GM21367 (cell line): Measurements from ENCODE around the gene EXOC4.

Source experiments
- ATAC-seq: cut with Tn5 transposase; IDR thresholded peaks from one replicate; pipeline ENCODE4 v1.9.1; 2021; ENCODE audit not compliant: unreplicated experiment

EXOC4 gene

DNA sequence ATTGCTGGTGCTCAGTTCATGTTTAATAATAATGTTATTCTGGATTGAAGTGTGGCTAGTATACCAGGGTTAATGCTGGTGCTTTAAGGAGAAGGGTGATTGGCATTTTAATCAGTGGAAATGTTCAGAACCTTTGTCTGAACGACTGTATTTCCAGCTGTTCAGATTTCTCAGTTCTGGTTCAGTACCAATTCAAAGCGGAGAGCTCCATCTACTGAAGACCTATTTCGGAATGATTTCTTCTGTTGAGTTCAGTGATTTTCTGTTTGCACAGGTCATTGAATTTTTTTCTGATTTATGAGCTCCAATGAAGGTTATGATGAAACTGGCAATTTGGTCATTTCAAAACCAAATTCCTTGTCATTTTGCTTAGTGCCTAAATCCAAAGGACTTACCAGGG lies 160.1 kb downstream of the EXOC4 start:
- no peak for ATAC-seq

DNA sequence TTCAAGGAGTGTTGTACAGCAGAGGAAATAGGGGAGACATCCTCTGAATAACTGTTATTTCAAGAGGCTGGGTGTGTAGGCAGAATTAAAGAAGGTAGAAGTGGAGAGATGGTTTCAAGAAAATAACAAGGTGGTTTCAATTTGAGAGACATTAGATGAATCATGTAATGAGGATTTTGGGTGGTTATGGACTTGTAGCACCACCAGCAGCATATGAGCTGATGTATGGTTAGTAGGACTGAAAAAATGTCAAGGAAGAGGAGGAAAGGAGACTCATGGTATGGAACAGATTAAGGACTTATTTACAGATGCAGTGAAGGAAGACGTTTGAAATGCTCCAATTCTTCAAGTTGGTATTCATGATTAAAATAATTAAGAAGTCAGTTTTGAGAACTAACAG lies 166.2 kb downstream of the EXOC4 start:
- no peak for ATAC-seq

- ATAC-seq: no peak
Measured at GRCh38 chr7:133423618-133424017, 170.7 kb downstream of the EXOC4 start.

DNA sequence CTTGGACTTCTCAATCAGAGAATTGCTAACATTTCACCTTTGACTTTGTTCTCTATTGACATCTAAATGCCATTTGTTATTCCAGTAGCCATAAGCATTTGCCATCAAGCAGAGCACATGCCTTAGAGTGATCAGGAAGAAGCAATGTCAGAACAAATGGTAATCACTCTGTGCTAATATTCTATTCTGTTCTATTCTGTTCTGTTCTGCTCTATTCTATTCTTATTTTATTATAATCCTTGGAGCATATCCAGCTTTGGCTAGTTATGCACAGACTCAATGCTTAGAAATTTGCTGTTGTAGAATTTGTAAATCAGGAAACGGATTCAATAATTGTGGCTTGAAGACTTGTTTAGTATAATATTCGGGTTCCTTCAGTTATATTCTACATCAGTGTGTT lies 175.4 kb downstream of the EXOC4 start:
- no peak for ATAC-seq

GRCh38 chr7:133428876-133429275 lies 176.0 kb downstream of the EXOC4 start:
- no peak for ATAC-seq

- ATAC-seq: no peak
Measured at GRCh38 chr7:133429371-133429770, 176.5 kb downstream of the EXOC4 start.

DNA sequence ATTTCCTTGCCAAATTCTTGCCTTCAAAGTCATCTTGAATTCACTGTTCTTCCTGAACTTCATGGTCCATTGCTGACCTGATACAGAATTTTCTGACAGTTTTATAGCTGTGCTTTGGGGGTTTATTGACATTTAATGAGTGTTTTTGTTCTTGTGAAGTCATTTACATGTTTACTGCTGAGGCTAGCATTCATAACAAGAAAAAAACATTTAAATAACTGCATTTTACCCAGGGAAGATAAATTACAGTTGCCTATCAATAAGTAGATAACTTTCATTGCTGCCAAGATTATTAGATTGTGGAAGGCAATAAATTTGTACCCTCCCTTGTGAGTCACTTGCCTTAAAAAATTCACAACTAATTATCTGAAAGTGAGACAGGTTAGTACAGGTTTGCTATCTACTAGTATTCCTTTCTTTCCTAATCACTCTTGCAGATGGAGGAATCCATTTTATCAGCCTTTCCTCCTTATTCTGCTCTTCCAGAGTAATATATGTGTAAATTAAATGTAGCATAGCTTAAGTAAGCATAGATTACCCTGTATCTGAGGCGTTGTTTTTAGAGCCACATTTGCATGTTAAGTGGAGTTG lies 178.4 kb downstream of the EXOC4 start:
- ATAC-seq: no peak

- ATAC-seq: no peak
Measured at GRCh38 chr7:133433165-133433812, 180.4 kb downstream of the EXOC4 start.

DNA sequence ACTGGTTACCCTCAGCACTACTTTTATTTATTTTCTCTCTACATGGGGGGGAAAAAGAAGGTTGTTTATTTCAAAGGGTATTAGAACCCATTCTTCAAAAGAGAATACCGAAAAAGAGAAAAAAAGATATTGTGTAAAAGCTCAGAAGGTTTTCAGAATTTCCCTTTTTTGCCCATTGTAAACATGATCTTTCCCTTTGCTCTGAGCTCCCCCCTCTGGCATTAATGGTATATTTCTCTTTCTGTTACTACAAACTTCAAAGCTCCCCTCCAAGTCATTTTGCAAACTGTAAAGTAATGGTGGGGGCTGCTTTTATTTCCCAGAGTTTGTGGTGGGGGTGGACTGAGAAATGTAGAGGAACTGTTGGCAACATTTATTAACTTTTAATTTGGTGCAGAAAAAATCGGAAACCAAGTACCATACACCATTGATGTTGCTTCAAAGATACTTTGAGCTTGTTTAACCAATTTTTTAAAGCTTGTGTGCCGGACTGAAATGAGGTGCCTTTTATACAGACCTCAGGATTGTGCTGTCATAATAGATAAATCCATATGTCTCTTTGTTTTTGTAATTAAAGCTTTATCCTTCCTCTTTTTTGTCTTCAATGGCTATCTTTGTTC lies 181.5 kb downstream of the EXOC4 start:
- no peak for ATAC-seq

DNA sequence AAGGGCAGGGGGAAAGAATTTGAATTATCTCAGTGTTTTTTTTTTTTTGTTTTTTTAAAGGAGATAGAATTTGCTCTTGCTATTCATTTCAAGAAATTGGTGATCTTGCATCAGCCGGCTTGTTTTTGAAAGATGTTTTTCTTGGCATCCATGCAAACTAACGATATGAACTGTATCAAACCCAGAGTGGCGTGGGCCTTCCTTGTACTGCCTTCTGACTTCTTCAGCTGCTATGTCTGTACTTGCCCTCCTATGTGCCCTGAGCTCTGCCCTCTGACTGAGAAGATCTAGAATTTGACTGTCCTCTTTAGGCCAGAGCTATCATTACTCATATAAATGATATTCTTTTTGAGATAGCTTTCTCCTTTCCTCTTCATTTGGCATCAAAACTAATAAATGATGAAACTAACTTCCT lies 183.1 kb downstream of the EXOC4 start:
- ATAC-seq: no peak

GRCh38 chr7:133437544-133437943 lies 184.7 kb downstream of the EXOC4 start:
- no peak for ATAC-seq

DNA sequence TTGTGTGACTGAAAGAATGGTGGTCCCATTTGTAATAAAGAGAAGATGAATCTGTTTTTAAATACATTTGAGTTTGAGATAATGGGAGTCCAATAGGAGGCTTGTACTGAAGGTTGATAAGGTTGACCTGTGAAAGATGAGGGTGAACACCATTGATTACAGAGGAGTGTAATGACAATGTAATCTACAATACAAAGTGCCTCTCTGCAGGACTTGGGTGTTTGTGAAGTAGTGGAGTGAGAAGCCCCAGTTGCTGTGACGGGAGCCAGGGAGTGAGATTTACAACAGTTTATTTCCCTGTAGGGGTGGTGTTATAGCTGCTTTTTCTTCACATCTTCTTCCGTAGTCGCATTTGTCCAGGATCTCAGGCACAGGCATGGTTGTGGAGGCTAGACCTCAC lies 189.9 kb downstream of the EXOC4 start:
- no peak for ATAC-seq

- ATAC-seq: no peak
Measured at GRCh38 chr7:133445617-133446016, 192.7 kb downstream of the EXOC4 start.

DNA sequence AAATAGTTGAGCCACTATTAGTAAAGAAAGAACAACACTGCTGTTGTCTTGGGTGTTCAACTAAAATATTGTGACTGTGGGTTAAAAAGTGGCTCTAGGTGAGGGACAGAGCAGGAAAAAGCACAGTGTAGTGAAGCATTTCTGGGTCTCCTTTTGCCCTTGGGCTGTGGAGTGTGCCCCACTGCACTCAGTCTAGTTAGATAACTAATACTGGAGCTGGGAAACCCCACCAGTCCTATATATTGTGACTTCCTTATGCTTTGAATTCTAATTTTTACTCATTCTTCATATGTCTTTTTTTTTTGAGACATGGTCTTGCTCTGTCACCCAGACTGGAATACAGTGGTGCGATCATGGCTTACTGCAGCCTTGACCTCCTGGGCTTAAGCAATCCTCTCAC lies 195.1 kb downstream of the EXOC4 start:
- ATAC-seq: no peak

DNA sequence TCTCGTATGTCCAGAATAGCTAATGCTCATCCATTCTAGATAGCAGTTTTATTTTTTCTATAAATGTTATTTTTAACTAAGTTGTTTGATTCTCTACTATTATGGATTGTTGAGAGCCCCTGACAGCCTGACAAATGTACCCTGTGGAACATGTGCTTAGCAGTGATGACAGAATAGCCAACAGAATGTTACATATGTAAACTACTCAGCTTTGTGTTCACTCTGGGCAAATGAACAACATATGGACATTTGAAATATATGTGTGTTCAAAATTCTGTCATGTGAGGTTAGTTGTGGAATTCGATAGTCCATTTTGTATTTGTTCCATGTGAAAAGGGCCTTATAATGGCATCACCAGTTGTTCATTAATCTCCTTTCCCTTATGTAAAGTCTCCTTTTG lies 199.7 kb downstream of the EXOC4 start:
- ATAC-seq: no peak

- ATAC-seq: no peak
Measured at GRCh38 chr7:133458688-133459087, 205.8 kb downstream of the EXOC4 start.

- ATAC-seq: no peak
Measured at GRCh38 chr7:133461421-133461820, 208.5 kb downstream of the EXOC4 start.

DNA sequence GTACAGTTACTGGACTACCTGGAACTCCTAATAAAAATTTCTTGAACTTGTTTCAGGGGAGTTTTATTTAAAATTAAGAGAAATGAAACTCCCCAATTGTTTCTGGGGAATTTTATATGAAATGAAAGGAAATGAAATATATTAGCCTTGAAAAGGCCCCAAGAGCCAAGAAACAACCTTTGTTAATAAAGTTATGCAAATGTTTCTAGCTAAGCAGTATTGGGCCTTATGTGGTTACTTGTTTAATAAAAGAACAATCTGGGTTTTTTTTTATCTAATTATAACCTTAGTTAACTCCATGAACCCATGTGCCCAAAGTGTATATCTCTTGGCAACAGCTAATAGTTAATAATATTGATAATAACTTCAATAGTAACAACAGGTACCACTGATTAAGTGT lies 222.8 kb downstream of the EXOC4 start:
- no peak for ATAC-seq

DNA sequence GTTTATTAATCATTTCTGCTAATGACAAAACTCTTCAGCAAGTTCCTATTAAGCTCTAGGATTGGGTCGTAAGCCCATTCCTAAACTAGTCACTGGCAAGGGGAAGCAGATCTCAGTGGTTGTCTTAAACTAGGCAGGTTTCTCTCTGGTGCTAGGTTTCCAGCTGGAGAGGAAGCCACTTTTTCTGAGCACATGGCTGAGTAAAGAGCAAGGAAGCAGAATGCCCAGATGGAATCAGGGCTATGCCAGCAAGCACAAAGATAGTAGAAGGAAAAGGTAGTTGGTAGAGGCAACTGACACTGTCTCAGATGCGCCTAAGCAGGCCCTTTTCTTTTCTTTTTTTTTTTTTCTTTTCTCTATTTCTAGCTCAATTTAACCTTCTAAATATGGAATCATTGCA lies 224.9 kb downstream of the EXOC4 start:
- ATAC-seq: no peak

DNA sequence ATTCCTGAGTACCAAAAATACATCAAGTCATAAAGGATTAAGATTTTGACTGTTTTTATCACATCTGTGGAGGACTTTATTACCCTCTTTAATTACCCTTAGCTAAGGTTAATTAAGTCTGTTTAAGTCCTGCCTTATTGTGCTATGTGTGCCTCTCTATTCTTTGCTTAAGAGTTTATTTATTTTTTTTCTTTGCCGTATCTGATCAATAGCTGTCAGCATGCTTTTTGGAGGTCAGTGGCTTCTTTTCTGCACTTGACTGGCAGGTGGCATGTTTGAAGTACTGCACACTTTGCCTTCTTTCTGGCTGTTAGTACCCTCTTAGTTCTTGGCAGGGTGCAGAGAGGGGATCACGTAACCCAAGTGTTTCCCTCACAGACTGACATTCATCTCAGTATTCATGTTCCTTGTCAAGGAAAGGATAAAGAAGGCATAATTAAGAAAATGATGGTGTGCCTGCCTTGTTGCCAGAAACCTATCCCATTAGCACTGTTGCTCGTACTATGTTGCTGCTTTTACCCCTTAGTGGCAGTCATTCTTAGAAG lies 225.8 kb downstream of the EXOC4 start:
- no peak for ATAC-seq

GRCh38 chr7:133479456-133480065 lies 226.7 kb downstream of the EXOC4 start:
- ATAC-seq: no peak

DNA sequence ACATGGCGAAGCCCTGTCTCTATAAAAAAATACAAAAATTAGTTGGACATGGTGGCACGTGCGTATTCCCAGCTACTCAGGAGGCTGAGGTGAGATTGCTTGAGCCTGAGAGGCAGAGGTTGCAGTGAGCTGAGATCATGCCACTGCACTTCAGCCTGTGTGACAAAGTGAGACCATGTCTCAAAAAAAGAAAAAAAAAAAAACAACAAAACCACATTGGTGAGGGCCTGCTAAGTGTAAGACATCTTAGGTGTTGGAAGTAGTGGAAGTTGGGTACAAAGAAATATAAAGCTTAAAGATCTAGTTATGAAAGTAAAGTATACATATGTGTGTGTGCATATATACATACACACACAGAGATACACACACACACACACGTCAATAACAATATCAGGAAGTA lies 228.0 kb downstream of the EXOC4 start:
- ATAC-seq: no peak
